Neural crest cell (in vitro differentiated cells): ENCODE data around the gene EYS. TPM values are rescaled to one million over a fixed set of nuclear protein-coding genes. Genes with fewer than 3 reads are reported as not detected.

Experiments used
- DNase-seq: peaks from one replicate; pipeline ENCODE4 v3.0.0; 2021; ENCODE audit warnings: low read depth, mixed read lengths, low spot score
- H3K27ac Mint-ChIP-seq: one replicate; pipeline ENCODE4 v1.8.0; 2021; ENCODE audit warnings: mild to moderate bottlenecking, mixed read lengths; ENCODE audit not compliant: unreplicated experiment
- H3K27me3 Mint-ChIP-seq: 2 replicates; pipeline ENCODE4 v1.8.0; 2021; ENCODE audit warnings: low read depth, mild to moderate bottlenecking, mixed read lengths
- H3K36me3 Mint-ChIP-seq: 2 replicates; pipeline ENCODE4 v1.8.0; 2021; ENCODE audit warnings: low read depth, mild to moderate bottlenecking, mixed read lengths
- H3K4me1 Mint-ChIP-seq: 2 replicates; pipeline ENCODE4 v1.8.0; 2021; ENCODE audit warnings: mixed read lengths
- H3K4me3 Mint-ChIP-seq: one replicate; pipeline ENCODE4 v1.8.0; 2021; ENCODE audit warnings: mild to moderate bottlenecking, mixed read lengths
- H3K9me3 Mint-ChIP-seq: 2 replicates; pipeline ENCODE4 v1.8.0; 2021; ENCODE audit warnings: mixed read lengths
- CTCF ChIP-seq: fragments of 200-600 bp; sonication (generic); conservative IDR thresholded peaks from 2 replicates; pipeline ENCODE4 v1.5.0; 2021; ENCODE audit warnings: antibody characterized with exemption, mild to moderate bottlenecking
- total RNA-seq: library from RNA; stranded (reverse); gene quantifications from 2 replicates; pipeline ENCODE4 v1.2.1, GENCODE V29; 2021

EYS gene
- total RNA-seq, 1 donor from 2014 or later = 0.40 TPM

- Mint-ChIP-seq H3K9me3 (peaks cover 2% of the 10 kb centered on the region), H3K36me3 (no peaks in the 10 kb centered on the region), H3K4me3 (no peak overlapping the region), H3K27ac (no peak overlapping the region), H3K4me1 (no peaks in the 10 kb centered on the region), H3K27me3 (no peaks in the 10 kb centered on the region)
- no peak for TF ChIP-seq CTCF
- no peak for DNase-seq
Observed at GRCh38 chr6:65081756-65082155, 625.3 kb downstream of the EYS start.

- no peaks in the 10 kb centered on the region for H3K27me3 Mint-ChIP-seq
- H3K4me1 Mint-ChIP-seq = no peaks in the 10 kb centered on the region
- no peak overlapping the region for H3K27ac Mint-ChIP-seq
- DNase-seq = no peak
- no peak overlapping the region for H3K4me3 Mint-ChIP-seq
- no peak for TF ChIP-seq CTCF
- peaks cover 2% of the 10 kb centered on the region for H3K9me3 Mint-ChIP-seq
- H3K36me3 Mint-ChIP-seq = no peaks in the 10 kb centered on the region
Observed at GRCh38 chr6:65075705-65076230, 631.3 kb downstream of the EYS start.

- Mint-ChIP-seq H3K36me3 (no peaks in the 10 kb centered on the region), H3K4me3 (no peak overlapping the region), H3K9me3 (no peaks in the 10 kb centered on the region), H3K27ac (no peak overlapping the region), H3K4me1 (no peaks in the 10 kb centered on the region), H3K27me3 (no peaks in the 10 kb centered on the region)
- no peak for DNase-seq
- TF ChIP-seq CTCF = no peak
Observed at GRCh38 chr6:65072500-65072899, 634.5 kb downstream of the EYS start.

- no peaks in the 10 kb centered on the region for H3K36me3 Mint-ChIP-seq
- no peak overlapping the region for H3K27ac Mint-ChIP-seq
- no peak for TF ChIP-seq CTCF
- H3K27me3 Mint-ChIP-seq = no peaks in the 10 kb centered on the region
- no peak overlapping the region for H3K4me3 Mint-ChIP-seq
- no peaks in the 10 kb centered on the region for H3K4me1 Mint-ChIP-seq
- no peaks in the 10 kb centered on the region for H3K9me3 Mint-ChIP-seq
- no peak for DNase-seq
Observed at GRCh38 chr6:65071480-65071879, 635.5 kb downstream of the EYS start.

GRCh38 chr6:65064844-65065243 is 642.2 kb downstream of the EYS start:
- DNase-seq = no peak
- Mint-ChIP-seq H3K36me3 (no peaks in the 10 kb centered on the region), H3K4me1 (no peaks in the 10 kb centered on the region), H3K4me3 (no peak overlapping the region), H3K27ac (no peak overlapping the region), H3K27me3 (no peaks in the 10 kb centered on the region), H3K9me3 (no peaks in the 10 kb centered on the region)
- TF ChIP-seq CTCF = no peak

GRCh38 chr6:65059568-65059967 is 647.5 kb downstream of the EYS start:
- H3K27ac Mint-ChIP-seq = no peak overlapping the region
- no peak overlapping the region for H3K4me3 Mint-ChIP-seq
- no peaks in the 10 kb centered on the region for H3K4me1 Mint-ChIP-seq
- no peaks in the 10 kb centered on the region for H3K27me3 Mint-ChIP-seq
- TF ChIP-seq CTCF = no peak
- H3K9me3 Mint-ChIP-seq = no peaks in the 10 kb centered on the region
- DNase-seq = no peak
- no peaks in the 10 kb centered on the region for H3K36me3 Mint-ChIP-seq
